OCI-LY1 (cell line): ENCODE results near the gene JAKMIP1.

Experiments
- H2AFZ ChIP-seq: fragments of 200-600 bp; sonication (generic), shearing (Covaris generic); 2 replicates; pipeline ENCODE4 v1.6.0; 2014; ENCODE audit warnings: antibody characterized with exemption, mild to moderate bottlenecking, low read length
- H3F3A ChIP-seq: fragments of 200-600 bp; sonication (generic), shearing (Covaris generic); 2 replicates; pipeline ENCODE4 v1.6.0; 2014; ENCODE audit warnings: mild to moderate bottlenecking, antibody characterized with exemption, low read length, moderate library complexity; ENCODE audit not compliant: insufficient read depth
- H3K27ac ChIP-seq: fragments of 200-600 bp; sonication (generic); 2 replicates; pipeline ENCODE4 v1.5.1; 2014; ENCODE audit warnings: low read length, mixed run types, mild to moderate bottlenecking, low read depth; ENCODE audit not compliant: poor library complexity, severe bottlenecking
- H3K27me3 ChIP-seq: fragments of 200-600 bp; sonication (generic); 2 replicates; pipeline ENCODE4 v1.6.0; 2014; ENCODE audit warnings: antibody characterized with exemption, mild to moderate bottlenecking, low read length, moderate library complexity; ENCODE audit not compliant: insufficient read depth
- H3K36me3 ChIP-seq: fragments of 200-600 bp; sonication (generic); 2 replicates; pipeline ENCODE4 v1.6.1; 2014; ENCODE audit warnings: mild to moderate bottlenecking, antibody characterized with exemption, low read length, moderate library complexity, mixed read lengths; ENCODE audit not compliant: insufficient read depth
- H3K4me1 ChIP-seq: fragments of 200-600 bp; sonication (generic); 2 replicates; pipeline ENCODE4 v1.5.1; 2014; ENCODE audit warnings: mild to moderate bottlenecking, low read length, moderate library complexity; ENCODE audit not compliant: insufficient read depth, severe bottlenecking
- H3K4me2 ChIP-seq: fragments of 200-600 bp; sonication (generic), shearing (Covaris generic); 2 replicates; pipeline ENCODE4 v1.6.1; 2014; ENCODE audit warnings: low read length
- H3K4me3 ChIP-seq: fragments of 200-600 bp; sonication (generic); 2 replicates; pipeline ENCODE4 v1.5.1; 2014; ENCODE audit warnings: low read length, low read depth, mild to moderate bottlenecking, mixed read lengths; ENCODE audit not compliant: poor library complexity, severe bottlenecking
- H3K79me2 ChIP-seq: fragments of 200-600 bp; shearing (Covaris generic); 2 replicates; pipeline ENCODE4 v1.6.1; 2016; ENCODE audit warnings: mixed run types, low read length, mixed read lengths; ENCODE audit not compliant: insufficient read depth
- H3K9ac ChIP-seq: fragments of 200-600 bp; sonication (generic), shearing (Covaris generic); 2 replicates; pipeline ENCODE4 v1.6.1; 2014; ENCODE audit warnings: mild to moderate bottlenecking, low read length, mixed read lengths
- H3K9me2 ChIP-seq: fragments of 200-600 bp; sonication (generic), shearing (Covaris generic); 2 replicates; pipeline ENCODE4 v1.6.1; 2014; ENCODE audit warnings: low read depth, mild to moderate bottlenecking, low read length, mixed read lengths
- H3K9me3 ChIP-seq: fragments of 200-600 bp; shearing (Covaris generic); 2 replicates; pipeline ENCODE4 v1.6.1; 2014; ENCODE audit warnings: low read length, mixed read lengths
- H4K20me1 ChIP-seq: fragments of 200-600 bp; sonication (generic), shearing (Covaris generic); 2 replicates; pipeline ENCODE4 v1.6.0; 2016; ENCODE audit warnings: mild to moderate bottlenecking, low read length; ENCODE audit not compliant: insufficient read depth
- CTCF ChIP-seq: fragments of 200-600 bp; sonication (generic), shearing (Covaris generic); IDR thresholded peaks from 2 replicates; pipeline ENCODE4 v1.5.1; 2017; ENCODE audit warnings: mild to moderate bottlenecking, antibody characterized with exemption, low read length, moderate library complexity, mixed read lengths
- EZH2 ChIP-seq: fragments of 200-600 bp; sonication (generic), shearing (Covaris generic); IDR thresholded peaks from 2 replicates; pipeline ENCODE4 v1.8.0; 2017; ENCODE audit warnings: borderline replicate concordance, mixed run types, mild to moderate bottlenecking, antibody characterized with exemption, low read length, moderate library complexity, mixed read lengths

Gene JAKMIP1

GRCh38 chr4:6123541-6123940 is 76.8 kb downstream of the JAKMIP1 start:
- Histone ChIP-seq H4K20me1 (no peaks in the 10 kb centered on the region), H3K9me2 (no peaks in the 10 kb centered on the region), H3K9me3 (no peaks in the 10 kb centered on the region), H3K27ac (no peak overlapping the region), H3K4me3 (no peak overlapping the region), H3K9ac (no peak overlapping the region), H3K36me3 (no peaks in the 10 kb centered on the region), H3F3A (no peaks in the 10 kb centered on the region), H3K4me1 (no peaks in the 10 kb centered on the region), H3K27me3 (no peaks in the 10 kb centered on the region), H2AFZ (no peak overlapping the region), H3K4me2 (no peak overlapping the region), H3K79me2 (no peaks in the 10 kb centered on the region)
- TF ChIP-seq EZH2: no peak
- TF ChIP-seq CTCF: no peak

- no peak overlapping the region for H3K27ac ChIP-seq
- no peaks in the 10 kb centered on the region for H3K79me2 ChIP-seq
- H3K36me3 ChIP-seq: no peaks in the 10 kb centered on the region
Measured at GRCh38 chr4:6123116-6123515, 77.2 kb downstream of the JAKMIP1 start.

GRCh38 chr4:6122496-6122895 is 77.9 kb downstream of the JAKMIP1 start:
- H3K79me2 ChIP-seq: no peaks in the 10 kb centered on the region
- no peak for TF ChIP-seq CTCF
- TF ChIP-seq EZH2: no peak
- no peak overlapping the region for H3K27ac ChIP-seq
- no peaks in the 10 kb centered on the region for H3K36me3 ChIP-seq
- no peaks in the 10 kb centered on the region for H3K9me2 ChIP-seq
- no peak overlapping the region for H2AFZ ChIP-seq
- no peak overlapping the region for H3K9ac ChIP-seq
- no peak overlapping the region for H3K4me3 ChIP-seq
- H3K9me3 ChIP-seq: no peaks in the 10 kb centered on the region
- H3K4me2 ChIP-seq: no peak overlapping the region
- H3K27me3 ChIP-seq: no peaks in the 10 kb centered on the region
- H3F3A ChIP-seq: no peaks in the 10 kb centered on the region
- H3K4me1 ChIP-seq: no peaks in the 10 kb centered on the region
- H4K20me1 ChIP-seq: no peaks in the 10 kb centered on the region

More at GRCh38 chr4:6123116-6123515, 77.2 kb downstream of the JAKMIP1 start:
- Histone ChIP-seq H3F3A (no peaks in the 10 kb centered on the region), H3K4me2 (no peak overlapping the region), H2AFZ (no peak overlapping the region), H3K9me3 (no peaks in the 10 kb centered on the region), H3K4me3 (no peak overlapping the region), H3K9ac (no peak overlapping the region), H4K20me1 (no peaks in the 10 kb centered on the region), H3K4me1 (no peaks in the 10 kb centered on the region), H3K27me3 (no peaks in the 10 kb centered on the region), H3K9me2 (no peaks in the 10 kb centered on the region)
- TF ChIP-seq EZH2: no peak
- TF ChIP-seq CTCF: no peak
